ENCODE results near the gene EPHB3.

The EPHB3 gene

GRCh38 chr3:184590795-184591194 lies 29.2 kb downstream of the EPHB3 start:
- no peaks in the 10 kb centered on the region for H3K36me3 ChIP-seq (ENCODE audit: control insufficient read depth in 1 of 2, insufficient read depth in 2 of 2, low read length in 2 of 2)
- no peaks in the 10 kb centered on the region for H3K9me3 ChIP-seq (ENCODE audit: control insufficient read depth in 1 of 2, low read length in 2 of 2)
- H3K4me1 ChIP-seq (ENCODE audit: control insufficient read depth in 1 of 2, insufficient read depth in 2 of 2, low read length in 2 of 2): no peaks in the 10 kb centered on the region
- no peak overlapping the region for H3K4me3 ChIP-seq (ENCODE audit: low read depth in 1 of 2, low read length in 2 of 2)
- no peak overlapping the region for H3K9ac ChIP-seq (ENCODE audit: low read depth in 1 of 2, low read length in 2 of 2)
- no peak overlapping the region for H3K27ac ChIP-seq (ENCODE audit: low read depth, low read length)
- no peaks in the 10 kb centered on the region for H3K27me3 ChIP-seq (ENCODE audit: control insufficient read depth in 1 of 2, insufficient read depth in 2 of 2, low read length in 2 of 2)

- no peak overlapping the region for H3K4me3 ChIP-seq (ENCODE audit: low read depth in 1 of 2, low read length in 2 of 2)
- no peak overlapping the region for H3K9ac ChIP-seq (ENCODE audit: low read depth in 1 of 2, low read length in 2 of 2)
- no peak overlapping the region for H3K27ac ChIP-seq (ENCODE audit: low read depth, low read length)
- H3K27me3 ChIP-seq (ENCODE audit: control insufficient read depth in 1 of 2, insufficient read depth in 2 of 2, low read length in 2 of 2): no peaks in the 10 kb centered on the region
- H3K4me1 ChIP-seq (ENCODE audit: control insufficient read depth in 1 of 2, insufficient read depth in 2 of 2, low read length in 2 of 2): no peaks in the 10 kb centered on the region
- H3K36me3 ChIP-seq (ENCODE audit: control insufficient read depth in 1 of 2, insufficient read depth in 2 of 2, low read length in 2 of 2): no peaks in the 10 kb centered on the region
- no peaks in the 10 kb centered on the region for H3K9me3 ChIP-seq (ENCODE audit: control insufficient read depth in 1 of 2, low read length in 2 of 2)
Observed at GRCh38 chr3:184591789-184592188, 30.2 kb downstream of the EPHB3 start.

DNA sequence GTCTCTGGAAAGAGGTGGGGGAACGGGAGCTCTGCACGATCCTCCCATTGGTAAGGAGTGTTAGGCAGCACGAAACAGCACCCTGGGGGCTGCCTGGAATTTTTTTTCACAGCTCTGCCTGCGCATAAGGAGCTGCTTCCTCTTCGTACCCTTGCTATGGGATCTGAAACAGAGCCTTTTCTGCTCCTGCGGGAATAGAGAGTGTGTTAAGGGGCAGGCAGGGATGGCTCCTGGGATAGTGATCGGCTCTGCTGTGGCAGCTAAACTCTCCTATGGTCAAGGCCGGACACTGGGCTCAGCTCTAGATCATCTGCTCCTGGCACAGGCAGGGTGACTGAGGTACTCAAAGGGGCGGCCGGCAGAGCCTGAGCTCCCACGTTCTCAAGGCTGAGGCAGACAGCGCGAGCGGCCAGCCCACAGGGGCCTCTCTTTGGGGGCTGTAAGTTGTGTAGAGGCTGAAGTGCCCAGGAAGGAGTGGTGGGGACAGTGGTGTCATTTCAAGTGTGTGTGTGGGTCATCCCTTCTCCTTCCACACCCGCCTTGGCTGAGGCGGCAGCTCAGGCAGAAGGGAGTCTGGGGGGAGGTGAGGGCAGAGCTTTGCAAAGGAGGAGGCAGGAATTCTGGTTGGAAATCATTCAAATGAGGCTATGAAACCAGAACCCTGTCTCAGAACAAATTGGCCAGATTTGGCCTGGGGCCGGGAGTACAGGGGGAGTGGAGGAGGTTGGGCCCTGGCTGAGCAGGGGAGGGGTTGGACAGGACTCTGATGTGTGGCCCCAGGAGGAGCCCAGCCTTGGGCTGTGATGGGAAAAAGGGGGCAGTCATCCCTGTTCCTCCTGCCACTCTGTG lies 31.0 kb downstream of the EPHB3 start:
- H3K4me3 ChIP-seq (ENCODE audit: low read depth in 1 of 2, low read length in 2 of 2): no peak overlapping the region
- H3K4me1 ChIP-seq (ENCODE audit: control insufficient read depth in 1 of 2, insufficient read depth in 2 of 2, low read length in 2 of 2): no peaks in the 10 kb centered on the region
- no peak overlapping the region for H3K9ac ChIP-seq (ENCODE audit: low read depth in 1 of 2, low read length in 2 of 2)
- no peaks in the 10 kb centered on the region for H3K9me3 ChIP-seq (ENCODE audit: control insufficient read depth in 1 of 2, low read length in 2 of 2)
- H3K36me3 ChIP-seq (ENCODE audit: control insufficient read depth in 1 of 2, insufficient read depth in 2 of 2, low read length in 2 of 2): no peaks in the 10 kb centered on the region
- H3K27me3 ChIP-seq (ENCODE audit: control insufficient read depth in 1 of 2, insufficient read depth in 2 of 2, low read length in 2 of 2): no peaks in the 10 kb centered on the region
- no peak overlapping the region for H3K27ac ChIP-seq (ENCODE audit: low read depth, low read length)

- no peaks in the 10 kb centered on the region for H3K36me3 ChIP-seq (ENCODE audit: control insufficient read depth in 1 of 2, insufficient read depth in 2 of 2, low read length in 2 of 2)
- H3K9ac ChIP-seq (ENCODE audit: low read depth in 1 of 2, low read length in 2 of 2): no peak overlapping the region
- H3K27ac ChIP-seq (ENCODE audit: low read depth, low read length): no peak overlapping the region
- no peaks in the 10 kb centered on the region for H3K27me3 ChIP-seq (ENCODE audit: control insufficient read depth in 1 of 2, insufficient read depth in 2 of 2, low read length in 2 of 2)
- H3K4me3 ChIP-seq (ENCODE audit: low read depth in 1 of 2, low read length in 2 of 2): no peak overlapping the region
- no peaks in the 10 kb centered on the region for H3K4me1 ChIP-seq (ENCODE audit: control insufficient read depth in 1 of 2, insufficient read depth in 2 of 2, low read length in 2 of 2)
- no peaks in the 10 kb centered on the region for H3K9me3 ChIP-seq (ENCODE audit: control insufficient read depth in 1 of 2, low read length in 2 of 2)
Observed at GRCh38 chr3:184593220-184593927, 31.8 kb downstream of the EPHB3 start.

GRCh38 chr3:184593928-184594303 lies 32.3 kb downstream of the EPHB3 start:
- Histone ChIP-seq H3K9me3 (ENCODE audit: control insufficient read depth in 1 of 2, low read length in 2 of 2) (no peaks in the 10 kb centered on the region), H3K4me1 (ENCODE audit: control insufficient read depth in 1 of 2, insufficient read depth in 2 of 2, low read length in 2 of 2) (no peaks in the 10 kb centered on the region), H3K9ac (ENCODE audit: low read depth in 1 of 2, low read length in 2 of 2) (no peak overlapping the region), H3K27ac (ENCODE audit: low read depth, low read length) (no peak overlapping the region), H3K27me3 (ENCODE audit: control insufficient read depth in 1 of 2, insufficient read depth in 2 of 2, low read length in 2 of 2) (no peaks in the 10 kb centered on the region), H3K36me3 (ENCODE audit: control insufficient read depth in 1 of 2, insufficient read depth in 2 of 2, low read length in 2 of 2) (no peaks in the 10 kb centered on the region), H3K4me3 (ENCODE audit: low read depth in 1 of 2, low read length in 2 of 2) (no peak overlapping the region)

GRCh38 chr3:184594371-184595001 lies 32.9 kb downstream of the EPHB3 start:
- H3K4me1 ChIP-seq (ENCODE audit: control insufficient read depth in 1 of 2, insufficient read depth in 2 of 2, low read length in 2 of 2): no peaks in the 10 kb centered on the region

GRCh38 chr3:184595726-184596125 lies 34.1 kb downstream of the EPHB3 start:
- Histone ChIP-seq H3K4me1 (ENCODE audit: control insufficient read depth in 1 of 2, insufficient read depth in 2 of 2, low read length in 2 of 2) (no peaks in the 10 kb centered on the region), H3K9ac (ENCODE audit: low read depth in 1 of 2, low read length in 2 of 2) (no peak overlapping the region)

More at GRCh38 chr3:184594371-184595001, 32.9 kb downstream of the EPHB3 start:
- H3K27ac ChIP-seq (ENCODE audit: low read depth, low read length): no peak overlapping the region
- no peak overlapping the region for H3K9ac ChIP-seq (ENCODE audit: low read depth in 1 of 2, low read length in 2 of 2)
- H3K4me3 ChIP-seq (ENCODE audit: low read depth in 1 of 2, low read length in 2 of 2): no peak overlapping the region
- H3K27me3 ChIP-seq (ENCODE audit: control insufficient read depth in 1 of 2, insufficient read depth in 2 of 2, low read length in 2 of 2): no peaks in the 10 kb centered on the region
- H3K9me3 ChIP-seq (ENCODE audit: control insufficient read depth in 1 of 2, low read length in 2 of 2): no peaks in the 10 kb centered on the region
- H3K36me3 ChIP-seq (ENCODE audit: control insufficient read depth in 1 of 2, insufficient read depth in 2 of 2, low read length in 2 of 2): no peaks in the 10 kb centered on the region

DNA sequence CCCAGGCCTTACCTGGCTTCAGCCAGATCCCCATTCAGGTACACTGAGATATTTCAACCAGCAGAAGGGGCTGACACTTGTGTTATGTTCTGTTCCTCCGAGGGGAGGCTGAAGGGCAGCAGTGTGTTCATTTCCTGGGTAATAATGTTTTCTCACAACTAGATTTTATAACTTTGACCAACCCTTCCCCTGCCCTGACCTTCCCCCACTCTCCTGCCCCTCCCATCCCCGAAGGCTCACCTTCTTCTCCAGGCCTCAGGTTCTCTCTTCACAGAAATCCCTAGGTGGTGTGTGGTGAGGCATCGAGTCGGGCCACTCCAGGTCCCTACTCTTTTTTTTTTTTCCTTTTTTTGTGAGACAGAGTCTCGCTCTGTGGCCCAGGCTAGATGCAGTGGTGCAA lies 34.6 kb downstream of the EPHB3 start:
- Histone ChIP-seq H3K9me3 (ENCODE audit: control insufficient read depth in 1 of 2, low read length in 2 of 2) (no peaks in the 10 kb centered on the region), H3K27me3 (ENCODE audit: control insufficient read depth in 1 of 2, insufficient read depth in 2 of 2, low read length in 2 of 2) (no peaks in the 10 kb centered on the region), H3K27ac (ENCODE audit: low read depth, low read length) (no peak overlapping the region), H3K9ac (ENCODE audit: low read depth in 1 of 2, low read length in 2 of 2) (no peak overlapping the region), H3K4me3 (ENCODE audit: low read depth in 1 of 2, low read length in 2 of 2) (no peak overlapping the region), H3K4me1 (ENCODE audit: control insufficient read depth in 1 of 2, insufficient read depth in 2 of 2, low read length in 2 of 2) (peaks cover 0 to 3% of the 10 kb centered on the region in 2 donors), H3K36me3 (ENCODE audit: control insufficient read depth in 1 of 2, insufficient read depth in 2 of 2, low read length in 2 of 2) (no peaks in the 10 kb centered on the region)

More at GRCh38 chr3:184595726-184596125, 34.1 kb downstream of the EPHB3 start:
- Histone ChIP-seq H3K27ac (ENCODE audit: low read depth, low read length) (no peak overlapping the region), H3K4me3 (ENCODE audit: low read depth in 1 of 2, low read length in 2 of 2) (no peak overlapping the region), H3K27me3 (ENCODE audit: control insufficient read depth in 1 of 2, insufficient read depth in 2 of 2, low read length in 2 of 2) (no peaks in the 10 kb centered on the region), H3K36me3 (ENCODE audit: control insufficient read depth in 1 of 2, insufficient read depth in 2 of 2, low read length in 2 of 2) (no peaks in the 10 kb centered on the region), H3K9me3 (ENCODE audit: control insufficient read depth in 1 of 2, low read length in 2 of 2) (no peaks in the 10 kb centered on the region)

GRCh38 chr3:184596886-184597575 lies 35.4 kb downstream of the EPHB3 start:
- Histone ChIP-seq H3K27ac (ENCODE audit: low read depth, low read length) (no peak overlapping the region), H3K4me3 (ENCODE audit: low read depth in 1 of 2, low read length in 2 of 2) (no peak overlapping the region), H3K9ac (ENCODE audit: low read depth in 1 of 2, low read length in 2 of 2) (no peak overlapping the region), H3K27me3 (ENCODE audit: control insufficient read depth in 1 of 2, insufficient read depth in 2 of 2, low read length in 2 of 2) (peaks cover under 1% of the 10 kb centered on the region in 2 donors), H3K9me3 (ENCODE audit: control insufficient read depth in 1 of 2, low read length in 2 of 2) (no peaks in the 10 kb centered on the region), H3K4me1 (ENCODE audit: control insufficient read depth in 1 of 2, insufficient read depth in 2 of 2, low read length in 2 of 2) (peaks cover 0 to 5% of the 10 kb centered on the region in 2 donors), H3K36me3 (ENCODE audit: control insufficient read depth in 1 of 2, insufficient read depth in 2 of 2, low read length in 2 of 2) (no peaks in the 10 kb centered on the region)
